ENCODE results near the gene COL10A1.
"Not testable (repeated sequence)": the region's sequence is repeated elsewhere in the genome, so short reads cannot be mapped to it uniquely, and the experiment has no call there.

Gene COL10A1

GRCh38 chr6:116100419-116101301 lies 25.3 kb downstream of the COL10A1 start, which contains the start of gene NT5DC1:
NT5DC1 (plus strand) TSS chr6:116100853; CDS start chr6:116100931, 78 bp downstream.
- TF ChIP-seq CTCF (conservative IDR thresholded peaks at IDR 0.05; ENCODE audit: low read depth, low read length), result peak; percentile 27
- DNase-seq (ENCODE audit: low read depth), result peak; percentile 37

GRCh38 chr6:116099036-116099435 lies 26.9 kb downstream of the COL10A1 start:
- no peak for DNase-seq (ENCODE audit: low read depth)
- no peak overlapping the region for H3K4me3 ChIP-seq (ENCODE audit: low read length)
- TF ChIP-seq CTCF (conservative IDR thresholded peaks at IDR 0.05; ENCODE audit: low read depth, low read length), result no peak

More at GRCh38 chr6:116100419-116101301, 25.3 kb downstream of the COL10A1 start, which contains the start of gene NT5DC1:
- H3K4me3 ChIP-seq (ENCODE audit: low read length), result peak within 1 kb of the TSS; percentile 74

- peak; percentile 50 for TF ChIP-seq CTCF (conservative IDR thresholded peaks at IDR 0.05; ENCODE audit: low read depth, low read length)
- H3K4me3 ChIP-seq (ENCODE audit: low read length), result no peak overlapping the region
- DNase-seq (ENCODE audit: low read depth), result no peak
Measured at GRCh38 chr6:116096979-116097816, 28.7 kb downstream of the COL10A1 start.

GRCh38 chr6:116096048-116096759 lies 29.7 kb downstream of the COL10A1 start:
- not testable (repeated sequence) for H3K4me3 ChIP-seq (ENCODE audit: low read length); DNase-seq (ENCODE audit: low read depth)

- DNase-seq (ENCODE audit: low read depth), result no peak
- H3K4me3 ChIP-seq (ENCODE audit: low read length), result no peak overlapping the region
- no peak for TF ChIP-seq CTCF (conservative IDR thresholded peaks at IDR 0.05; ENCODE audit: low read depth, low read length)
Measured at GRCh38 chr6:116094041-116094440, 31.9 kb downstream of the COL10A1 start.

- no peak overlapping the region for H3K4me3 ChIP-seq (ENCODE audit: low read length)
- no peak for TF ChIP-seq CTCF (conservative IDR thresholded peaks at IDR 0.05; ENCODE audit: low read depth, low read length)
- DNase-seq (ENCODE audit: low read depth), result no peak
Measured at GRCh38 chr6:116090251-116090650, 35.7 kb downstream of the COL10A1 start.

- no peak overlapping the region for H3K4me3 ChIP-seq (ENCODE audit: low read length)
- TF ChIP-seq CTCF (conservative IDR thresholded peaks at IDR 0.05; ENCODE audit: low read depth, low read length), result no peak
- DNase-seq (ENCODE audit: low read depth), result no peak
Measured at GRCh38 chr6:116088946-116089345, 37.0 kb downstream of the COL10A1 start.
